Activated T-helper 17 cell treated with anti-CD3 and anti-CD28 coated beads, Interleukin-2, amount 50 U/mL, for 72 hours (primary cell): ENCODE measurements around the gene TP63. TPM values are rescaled to one million over a fixed set of nuclear protein-coding genes. Genes with fewer than 3 reads are reported as not detected.

Experiments used
- ATAC-seq: fragments of 150-1000 bp; cut with Tn5 transposase; replicated peaks from 2 replicates; pipeline ENCODE4 v1.10.0; 2021; ENCODE audit warnings: mild to moderate bottlenecking, moderate library complexity
- H3K27ac Mint-ChIP-seq: one replicate; pipeline ENCODE4 v1.8.0; 2022; ENCODE audit warnings: mixed read lengths
- H3K27me3 Mint-ChIP-seq: one replicate; pipeline ENCODE4 v1.8.0; 2022; ENCODE audit warnings: mixed read lengths
- H3K36me3 Mint-ChIP-seq: one replicate; pipeline ENCODE4 v1.8.0; 2022; ENCODE audit warnings: low read depth, mild to moderate bottlenecking, mixed read lengths
- H3K4me1 Mint-ChIP-seq: one replicate; pipeline ENCODE4 v1.8.0; 2022; ENCODE audit warnings: mixed read lengths
- H3K4me3 Mint-ChIP-seq: one replicate; pipeline ENCODE4 v1.8.0; 2022; ENCODE audit warnings: mild to moderate bottlenecking, mixed read lengths
- H3K9me3 Mint-ChIP-seq: one replicate; pipeline ENCODE4 v1.8.0; 2022; ENCODE audit warnings: mixed read lengths
- total RNA-seq, 2 donors: library from RNA; stranded (reverse); gene quantifications; one replicate each; pipeline ENCODE4 v1.2.3, GENCODE V29; 2022

The TP63 gene
- total RNA-seq, 2 donors from 2014 or later, result 0.76 to 0.98 TPM

DNA sequence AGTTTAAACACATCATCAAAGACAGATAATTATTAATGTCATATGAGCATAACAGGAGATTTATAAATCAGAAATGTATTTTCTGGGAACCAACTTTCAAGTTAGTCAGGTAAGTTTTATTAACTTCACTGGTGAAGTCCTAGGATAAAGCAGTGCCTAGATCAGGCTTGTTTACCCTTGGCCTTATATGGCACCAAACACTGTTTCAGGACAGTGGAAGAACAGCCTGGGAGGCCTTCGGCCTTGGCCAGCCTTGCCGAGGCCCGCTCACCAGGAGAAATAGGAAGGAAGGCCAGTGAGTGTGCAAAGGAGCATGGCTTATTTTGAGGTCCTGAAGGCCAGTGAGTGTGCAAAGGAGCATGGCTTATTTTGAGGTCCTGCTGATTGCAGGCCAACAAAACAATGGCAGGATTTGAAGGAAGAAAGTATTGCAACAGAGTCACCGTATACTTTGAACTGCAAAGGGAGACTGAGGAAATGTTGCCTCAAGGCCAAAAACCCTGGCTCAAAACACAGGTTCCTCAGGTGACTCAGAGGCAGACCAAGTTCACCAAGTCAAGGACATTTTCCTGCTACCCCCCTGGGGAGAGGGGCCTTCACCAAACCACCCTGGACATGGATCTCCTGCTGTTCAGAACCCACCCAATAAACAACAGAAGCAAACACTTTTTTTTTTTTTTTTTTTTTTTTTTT is 174.3 kb downstream of the TP63 start:
- Mint-ChIP-seq H3K9me3 (no peaks in the 10 kb centered on the region), H3K27ac (no peak overlapping the region), H3K36me3 (no peaks in the 10 kb centered on the region)

DNA sequence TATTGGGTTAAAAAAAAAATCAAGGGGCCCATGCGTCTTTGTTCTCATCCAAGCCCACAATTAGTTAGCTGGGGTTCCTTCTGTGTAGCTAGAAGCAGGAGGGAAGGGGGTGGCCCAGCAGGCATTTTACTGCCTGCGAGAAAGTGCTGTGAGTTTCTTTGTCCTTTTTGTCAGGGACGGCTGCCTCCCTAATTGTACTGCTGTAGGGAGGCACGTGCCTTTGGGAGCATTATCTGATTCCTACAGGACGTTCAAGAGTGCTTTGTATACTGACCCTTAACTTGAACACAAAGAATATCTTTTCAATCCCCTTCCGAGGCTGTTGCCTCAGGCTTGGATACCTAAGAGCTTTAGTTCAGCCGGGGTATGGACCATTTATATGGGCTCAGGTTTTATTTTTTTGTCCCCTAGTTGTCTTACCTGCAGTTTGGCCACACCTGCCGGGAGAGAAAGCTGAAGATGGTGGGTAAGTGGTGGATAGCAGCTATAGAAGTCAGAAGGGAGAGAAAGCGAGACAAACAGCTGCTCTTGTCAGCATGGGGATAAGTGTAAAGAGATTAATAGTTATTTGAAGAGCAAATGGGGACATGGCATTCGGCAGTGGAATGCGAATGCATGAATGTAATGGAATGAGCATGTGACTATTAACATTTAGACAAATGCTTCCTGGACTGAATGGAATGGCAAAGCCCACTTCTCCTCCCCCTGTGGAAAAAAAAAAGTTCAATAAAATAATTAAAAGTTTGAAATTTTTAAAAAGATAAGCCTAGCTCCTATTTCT is 175.2 kb downstream of the TP63 start:
- ATAC-seq, result no peak
- no peak overlapping the region for H3K27ac Mint-ChIP-seq
- peaks cover 4% of the 10 kb centered on the region for H3K27me3 Mint-ChIP-seq
- no peaks in the 10 kb centered on the region for H3K36me3 Mint-ChIP-seq
- H3K4me1 Mint-ChIP-seq, result no peaks in the 10 kb centered on the region
- H3K4me3 Mint-ChIP-seq, result no peak overlapping the region
- no peaks in the 10 kb centered on the region for H3K9me3 Mint-ChIP-seq

More for the DNA sequence above, 174.3 kb downstream of the TP63 start:
- H3K4me1 Mint-ChIP-seq, result no peaks in the 10 kb centered on the region
- peaks cover 4% of the 10 kb centered on the region for H3K27me3 Mint-ChIP-seq
- no peak for ATAC-seq
- H3K4me3 Mint-ChIP-seq, result no peak overlapping the region

DNA sequence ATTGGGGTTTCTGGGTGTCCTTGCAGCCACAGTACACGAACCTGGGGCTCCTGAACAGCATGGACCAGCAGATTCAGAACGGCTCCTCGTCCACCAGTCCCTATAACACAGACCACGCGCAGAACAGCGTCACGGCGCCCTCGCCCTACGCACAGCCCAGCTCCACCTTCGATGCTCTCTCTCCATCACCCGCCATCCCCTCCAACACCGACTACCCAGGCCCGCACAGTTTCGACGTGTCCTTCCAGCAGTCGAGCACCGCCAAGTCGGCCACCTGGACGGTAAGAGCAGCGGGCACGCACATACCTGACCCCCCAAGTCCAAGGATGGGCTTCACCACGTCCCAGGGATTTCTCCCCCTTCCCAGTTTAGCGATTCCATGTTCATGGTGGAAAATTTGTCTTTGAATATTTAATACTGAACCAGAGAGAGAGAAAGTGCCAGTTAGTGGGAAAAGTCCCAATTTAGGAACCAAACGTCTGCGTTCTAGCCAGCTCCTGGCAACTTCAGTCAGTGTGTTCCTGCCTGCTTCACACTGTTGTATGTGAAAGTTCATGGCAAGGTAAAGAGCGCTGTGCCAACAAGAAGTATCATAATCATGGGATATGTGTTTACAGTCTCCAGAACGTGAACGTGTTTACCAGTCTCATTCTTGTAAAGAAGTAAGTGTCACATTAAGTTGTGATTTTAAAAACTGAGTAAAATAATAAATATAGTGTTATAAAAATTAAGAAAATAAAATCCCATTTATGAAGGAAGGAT is 177.2 kb downstream of the TP63 start:
- no peaks in the 10 kb centered on the region for H3K36me3 Mint-ChIP-seq
- ATAC-seq, result no peak
- H3K4me1 Mint-ChIP-seq, result no peaks in the 10 kb centered on the region
- H3K9me3 Mint-ChIP-seq, result no peaks in the 10 kb centered on the region
- H3K27ac Mint-ChIP-seq, result no peak overlapping the region
- H3K4me3 Mint-ChIP-seq, result no peak overlapping the region
- H3K27me3 Mint-ChIP-seq, result peaks cover 4% of the 10 kb centered on the region

DNA sequence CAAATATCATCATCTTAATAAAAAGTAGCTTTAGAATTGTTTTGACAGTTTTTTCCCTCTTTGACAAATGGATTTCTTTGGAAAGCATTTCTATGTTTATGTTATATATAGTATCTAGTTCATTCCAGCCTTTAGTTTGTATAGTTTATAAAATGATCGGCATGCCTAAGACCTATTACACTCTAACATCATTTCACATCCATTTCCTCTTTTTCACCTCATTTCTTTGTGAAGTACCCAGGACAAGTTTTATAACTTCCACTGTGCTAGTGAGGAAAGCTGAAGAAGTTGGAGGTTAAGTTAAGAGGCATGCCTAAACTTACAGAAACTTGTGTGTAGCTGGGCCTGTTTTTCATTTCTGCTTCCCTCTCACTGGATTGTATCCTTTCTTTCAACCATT is 178.4 kb downstream of the TP63 start:
- H3K36me3 Mint-ChIP-seq, result no peaks in the 10 kb centered on the region
- no peaks in the 10 kb centered on the region for H3K4me1 Mint-ChIP-seq
- H3K9me3 Mint-ChIP-seq, result no peaks in the 10 kb centered on the region
- H3K27me3 Mint-ChIP-seq, result peaks cover 4% of the 10 kb centered on the region
- H3K27ac Mint-ChIP-seq, result no peak overlapping the region
- H3K4me3 Mint-ChIP-seq, result no peak overlapping the region
- ATAC-seq, result no peak

DNA sequence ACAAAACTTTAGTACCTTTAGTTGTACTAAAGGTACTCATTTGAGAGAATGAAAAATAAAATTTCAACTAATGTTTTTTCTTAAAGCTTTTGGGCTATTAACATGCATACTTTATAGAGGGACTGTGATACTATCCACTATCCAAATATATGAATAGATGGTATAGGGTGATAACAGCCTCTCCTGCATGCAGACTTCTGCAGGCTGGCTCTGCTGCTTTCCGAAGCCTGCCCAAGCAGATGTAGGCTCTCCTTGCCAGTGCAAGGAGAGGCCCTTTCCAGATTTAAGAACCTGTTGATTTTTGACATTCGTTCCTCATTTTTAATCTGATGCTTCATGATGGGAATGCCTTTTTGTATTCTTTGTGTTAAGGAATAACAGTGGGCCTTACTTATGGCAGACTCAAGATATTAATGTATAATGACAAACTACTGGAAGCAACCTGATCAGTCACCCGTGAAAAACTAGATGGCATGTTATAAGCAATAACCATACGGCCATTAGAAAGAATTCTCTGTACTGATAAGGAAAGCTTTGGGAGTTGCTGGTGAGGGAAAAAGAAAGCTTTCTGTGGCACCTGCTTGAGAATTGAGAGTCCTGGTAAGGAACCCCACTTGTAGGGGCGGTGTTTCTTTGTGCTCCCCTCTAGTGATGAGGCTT is 181.7 kb downstream of the TP63 start:
- Mint-ChIP-seq H3K4me3 (no peak overlapping the region), H3K27ac (no peak overlapping the region), H3K27me3 (no peaks in the 10 kb centered on the region), H3K36me3 (no peaks in the 10 kb centered on the region), H3K4me1 (no peaks in the 10 kb centered on the region), H3K9me3 (no peaks in the 10 kb centered on the region)
- ATAC-seq, result no peak

DNA sequence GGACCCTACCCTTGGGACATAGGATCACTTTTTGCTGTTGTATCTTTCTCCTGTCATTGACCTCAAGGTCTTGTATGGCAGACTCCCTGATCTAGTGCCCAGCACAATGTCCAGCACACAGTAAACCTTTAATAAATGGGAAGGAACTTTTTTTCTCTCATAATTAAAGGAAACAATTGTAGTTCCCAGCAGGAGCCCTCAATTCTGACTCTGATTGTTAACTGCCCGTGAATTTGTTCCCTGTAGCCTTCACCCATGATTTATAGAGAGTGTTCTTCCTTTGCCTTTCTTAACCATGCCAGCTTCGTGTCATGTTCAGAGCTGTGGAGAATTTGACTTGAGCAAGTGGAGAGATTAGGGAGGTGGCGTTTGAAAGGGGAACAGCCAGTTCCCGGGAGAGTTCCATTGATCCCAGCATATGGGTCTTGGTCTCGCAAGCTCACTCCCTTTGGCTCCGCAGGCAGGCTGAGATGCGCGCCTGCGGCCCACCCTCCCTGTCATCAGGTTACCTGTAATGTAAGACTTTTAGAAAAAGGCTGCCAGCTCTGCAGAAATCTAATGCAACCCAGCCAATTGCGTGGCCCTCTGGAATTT is 182.6 kb downstream of the TP63 start:
- Mint-ChIP-seq H3K9me3 (no peaks in the 10 kb centered on the region), H3K4me1 (no peaks in the 10 kb centered on the region), H3K36me3 (no peaks in the 10 kb centered on the region), H3K27me3 (peaks cover 1% of the 10 kb centered on the region), H3K27ac (no peak overlapping the region), H3K4me3 (no peak overlapping the region)
- ATAC-seq, result no peak

DNA sequence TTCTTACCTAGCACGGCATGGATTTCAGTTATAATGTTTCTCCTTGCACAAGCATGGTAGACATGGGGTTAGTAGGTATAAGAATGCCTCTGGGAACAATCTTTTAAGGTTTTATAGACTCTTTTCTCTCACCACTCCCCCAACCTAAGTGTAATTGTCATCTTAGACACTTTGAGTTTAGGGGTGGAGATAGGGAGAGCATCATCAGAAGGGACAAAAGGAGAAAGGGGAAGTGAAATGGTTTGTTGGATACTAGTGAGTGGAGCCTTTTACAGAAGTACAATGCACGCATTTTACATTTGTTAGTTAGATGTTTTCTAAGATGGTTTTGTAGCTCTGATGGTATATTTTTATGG is 189.2 kb downstream of the TP63 start:
- Mint-ChIP-seq H3K36me3 (no peaks in the 10 kb centered on the region), H3K27ac (no peak overlapping the region), H3K9me3 (no peaks in the 10 kb centered on the region), H3K4me1 (no peaks in the 10 kb centered on the region), H3K27me3 (peaks cover 10% of the 10 kb centered on the region), H3K4me3 (no peak overlapping the region)
- no peak for ATAC-seq

DNA sequence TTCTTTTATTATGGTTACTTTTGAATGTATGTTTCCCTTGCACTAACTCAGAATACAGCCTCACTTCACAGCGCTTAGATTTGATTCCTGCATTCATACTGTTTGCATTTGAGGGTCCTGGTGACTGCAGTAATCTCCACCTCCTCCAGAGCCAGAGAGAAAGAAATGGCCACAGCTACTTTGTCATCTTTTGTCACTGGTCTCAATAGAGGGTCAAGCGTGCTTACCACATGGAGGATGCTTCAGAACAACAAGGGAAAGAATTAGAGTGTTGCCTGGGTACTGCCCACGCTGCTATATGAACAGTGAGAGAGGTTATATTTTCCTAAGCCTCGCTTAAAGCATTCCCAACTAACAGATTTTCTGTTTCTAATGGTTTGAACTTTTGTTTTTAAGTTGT is 190.1 kb downstream of the TP63 start:
- H3K27ac Mint-ChIP-seq, result no peak overlapping the region
- H3K9me3 Mint-ChIP-seq, result no peaks in the 10 kb centered on the region
- H3K27me3 Mint-ChIP-seq, result peaks cover 10% of the 10 kb centered on the region
- H3K4me1 Mint-ChIP-seq, result no peaks in the 10 kb centered on the region
- no peak for ATAC-seq
- no peak overlapping the region for H3K4me3 Mint-ChIP-seq
- no peaks in the 10 kb centered on the region for H3K36me3 Mint-ChIP-seq

DNA sequence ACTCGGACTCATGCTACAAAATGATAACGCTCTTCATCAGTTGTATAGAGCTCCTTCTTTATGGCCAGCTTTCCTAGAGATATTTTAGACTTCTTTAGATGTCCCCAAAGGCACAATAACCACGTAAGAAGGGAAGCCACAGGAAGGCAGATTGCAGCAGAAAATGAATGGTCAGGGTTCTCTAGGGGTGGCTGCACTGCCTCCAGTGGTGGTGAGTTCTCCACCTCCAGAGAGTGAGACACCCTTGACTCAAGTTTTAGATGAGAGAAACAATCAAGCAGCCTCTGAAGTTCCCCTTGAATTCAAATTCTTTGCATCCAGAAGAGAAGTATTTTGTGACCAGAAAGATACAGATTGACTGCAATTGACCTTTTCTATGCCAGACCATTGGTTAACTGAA is 191.5 kb downstream of the TP63 start:
- H3K27me3 Mint-ChIP-seq, result peaks cover 10% of the 10 kb centered on the region
- no peaks in the 10 kb centered on the region for H3K9me3 Mint-ChIP-seq
- no peak overlapping the region for H3K4me3 Mint-ChIP-seq
- H3K36me3 Mint-ChIP-seq, result no peaks in the 10 kb centered on the region
- no peak overlapping the region for H3K27ac Mint-ChIP-seq
- H3K4me1 Mint-ChIP-seq, result no peaks in the 10 kb centered on the region
- peak; percentile 26 for ATAC-seq

DNA sequence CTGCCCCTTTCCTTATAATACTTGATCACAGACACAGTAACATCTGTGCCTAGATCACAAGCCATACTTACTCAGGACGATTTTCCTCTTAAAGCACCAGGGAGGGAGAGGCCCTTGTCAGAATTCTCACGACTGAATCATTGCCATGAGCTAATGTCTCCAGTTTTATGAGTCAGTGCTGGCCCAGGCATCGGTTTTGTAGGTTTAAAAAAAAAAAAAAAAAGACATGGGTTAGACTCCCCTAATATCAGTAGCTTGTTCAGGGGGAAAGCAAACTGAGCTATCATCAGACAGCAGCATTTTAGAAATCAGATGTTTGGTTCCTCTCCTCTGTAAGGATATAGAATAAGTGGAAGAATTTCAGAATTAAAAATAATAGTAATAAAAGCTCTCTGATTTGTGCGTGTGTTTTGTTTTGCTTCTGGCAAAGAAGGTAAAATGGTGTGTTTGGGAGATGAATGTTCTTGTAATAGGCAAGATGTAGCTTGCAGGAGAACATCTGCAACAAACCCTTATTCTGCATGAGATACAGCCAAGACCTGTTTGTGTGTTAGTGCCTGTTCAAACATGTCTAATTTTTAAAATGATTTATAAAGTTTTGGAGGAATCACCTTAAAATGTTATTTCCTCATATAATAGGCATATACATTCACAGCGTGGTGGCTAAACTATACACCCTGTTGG is 193.6 kb downstream of the TP63 start:
- Mint-ChIP-seq H3K4me1 (no peaks in the 10 kb centered on the region), H3K27me3 (peaks cover 7% of the 10 kb centered on the region), H3K4me3 (no peak overlapping the region), H3K9me3 (no peaks in the 10 kb centered on the region), H3K36me3 (no peaks in the 10 kb centered on the region), H3K27ac (no peak overlapping the region)
- ATAC-seq, result peak; percentile 71

DNA sequence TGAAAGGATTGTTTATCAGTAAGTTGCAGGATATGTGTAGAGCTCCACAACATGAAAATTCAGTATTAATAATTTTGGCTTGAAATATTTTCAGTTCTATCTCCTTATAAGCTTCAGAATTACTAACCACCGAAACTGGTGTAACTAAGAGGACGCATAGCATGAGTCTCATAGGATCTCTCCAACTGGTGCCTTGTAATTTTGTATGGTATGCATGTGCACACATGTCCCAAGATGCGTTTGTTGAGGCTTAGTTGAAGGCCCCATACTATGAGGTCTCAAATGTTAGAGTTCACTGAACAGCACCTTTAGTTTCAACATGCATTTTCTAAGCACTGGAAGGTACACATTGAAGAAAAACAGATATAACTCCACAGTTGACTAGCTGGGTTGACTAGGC is 195.4 kb downstream of the TP63 start:
- H3K27me3 Mint-ChIP-seq, result peaks cover 7% of the 10 kb centered on the region
- H3K9me3 Mint-ChIP-seq, result no peaks in the 10 kb centered on the region
- ATAC-seq, result no peak
- H3K4me3 Mint-ChIP-seq, result no peak overlapping the region
- H3K4me1 Mint-ChIP-seq, result no peaks in the 10 kb centered on the region
- no peak overlapping the region for H3K27ac Mint-ChIP-seq
- H3K36me3 Mint-ChIP-seq, result no peaks in the 10 kb centered on the region

DNA sequence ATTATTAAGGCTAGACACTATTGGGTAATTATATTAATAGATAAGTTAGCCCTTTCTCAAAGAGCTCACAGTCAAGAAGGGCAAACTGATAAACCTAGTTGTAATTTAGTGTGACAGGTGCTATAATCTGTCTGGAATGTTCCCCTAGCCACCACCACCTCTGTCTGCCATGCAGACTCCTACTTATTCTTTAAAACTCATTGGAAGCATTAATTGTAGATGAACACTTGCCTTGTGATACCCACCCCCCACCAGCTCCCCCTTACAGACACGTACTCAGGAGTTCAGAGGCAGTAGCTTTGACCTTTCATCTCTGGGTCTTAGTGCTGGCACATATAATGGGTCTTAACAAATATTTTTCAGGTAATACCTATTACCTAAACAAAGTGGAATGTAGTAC is 195.9 kb downstream of the TP63 start:
- ATAC-seq, result no peak
- H3K27ac Mint-ChIP-seq, result no peak overlapping the region
- no peaks in the 10 kb centered on the region for H3K4me1 Mint-ChIP-seq
- no peak overlapping the region for H3K4me3 Mint-ChIP-seq
- H3K9me3 Mint-ChIP-seq, result no peaks in the 10 kb centered on the region
- H3K27me3 Mint-ChIP-seq, result peaks cover 7% of the 10 kb centered on the region
- H3K36me3 Mint-ChIP-seq, result no peaks in the 10 kb centered on the region

DNA sequence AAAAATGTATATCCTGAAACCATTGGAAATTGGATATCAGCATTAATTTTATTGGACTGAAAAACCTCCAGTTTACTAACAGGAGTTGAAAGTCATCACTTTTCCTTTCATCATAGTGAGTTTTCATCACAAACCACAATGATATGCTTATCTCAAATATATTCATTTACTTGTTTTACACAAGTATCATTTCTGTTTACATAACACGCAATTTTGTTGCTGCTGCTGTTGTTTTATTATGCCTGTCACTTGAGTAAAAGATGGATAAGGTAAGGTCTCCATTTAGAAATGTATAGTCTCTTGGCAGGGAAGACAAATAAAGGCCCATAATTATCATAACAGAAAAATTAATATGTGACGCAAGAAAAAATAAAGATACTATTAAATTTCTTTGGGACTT is 199.2 kb downstream of the TP63 start:
- Mint-ChIP-seq H3K4me1 (no peaks in the 10 kb centered on the region), H3K27ac (no peak overlapping the region), H3K27me3 (peaks cover 4% of the 10 kb centered on the region), H3K4me3 (no peak overlapping the region), H3K36me3 (no peaks in the 10 kb centered on the region), H3K9me3 (no peaks in the 10 kb centered on the region)
- no peak for ATAC-seq

DNA sequence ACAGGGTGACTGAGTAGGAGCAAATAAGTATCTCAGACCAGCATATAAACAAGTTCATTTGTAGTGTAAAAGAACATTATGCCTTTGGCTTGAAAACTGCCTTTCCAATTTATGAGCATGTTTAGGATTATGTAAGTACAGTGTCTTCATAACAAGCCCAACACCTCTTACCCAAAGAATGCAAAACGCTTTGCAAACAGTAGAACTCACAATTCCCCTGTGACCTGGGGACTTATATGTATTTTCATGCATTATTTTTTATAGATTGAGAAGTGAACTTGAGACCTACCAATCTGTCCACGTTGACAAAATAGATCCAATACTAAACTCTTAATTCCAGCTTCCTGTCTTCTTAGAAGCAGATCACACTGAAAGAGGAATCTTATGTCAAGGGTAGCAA is 202.1 kb downstream of the TP63 start:
- H3K27me3 Mint-ChIP-seq, result peaks cover 12% of the 10 kb centered on the region
- no peak for ATAC-seq
- no peaks in the 10 kb centered on the region for H3K36me3 Mint-ChIP-seq
- H3K27ac Mint-ChIP-seq, result no peak overlapping the region
- no peaks in the 10 kb centered on the region for H3K9me3 Mint-ChIP-seq
- H3K4me3 Mint-ChIP-seq, result no peak overlapping the region
- H3K4me1 Mint-ChIP-seq, result no peaks in the 10 kb centered on the region
